ENCODE data around the gene PLXND1. TPM values are rescaled to one million over a fixed set of nuclear protein-coding genes. Genes with fewer than 3 reads are reported as not detected.
"Not testable (repeated sequence)": the region's sequence is repeated elsewhere in the genome, so short reads cannot be mapped to it uniquely, and the experiment has no call there.

PLXND1 gene, protein sequence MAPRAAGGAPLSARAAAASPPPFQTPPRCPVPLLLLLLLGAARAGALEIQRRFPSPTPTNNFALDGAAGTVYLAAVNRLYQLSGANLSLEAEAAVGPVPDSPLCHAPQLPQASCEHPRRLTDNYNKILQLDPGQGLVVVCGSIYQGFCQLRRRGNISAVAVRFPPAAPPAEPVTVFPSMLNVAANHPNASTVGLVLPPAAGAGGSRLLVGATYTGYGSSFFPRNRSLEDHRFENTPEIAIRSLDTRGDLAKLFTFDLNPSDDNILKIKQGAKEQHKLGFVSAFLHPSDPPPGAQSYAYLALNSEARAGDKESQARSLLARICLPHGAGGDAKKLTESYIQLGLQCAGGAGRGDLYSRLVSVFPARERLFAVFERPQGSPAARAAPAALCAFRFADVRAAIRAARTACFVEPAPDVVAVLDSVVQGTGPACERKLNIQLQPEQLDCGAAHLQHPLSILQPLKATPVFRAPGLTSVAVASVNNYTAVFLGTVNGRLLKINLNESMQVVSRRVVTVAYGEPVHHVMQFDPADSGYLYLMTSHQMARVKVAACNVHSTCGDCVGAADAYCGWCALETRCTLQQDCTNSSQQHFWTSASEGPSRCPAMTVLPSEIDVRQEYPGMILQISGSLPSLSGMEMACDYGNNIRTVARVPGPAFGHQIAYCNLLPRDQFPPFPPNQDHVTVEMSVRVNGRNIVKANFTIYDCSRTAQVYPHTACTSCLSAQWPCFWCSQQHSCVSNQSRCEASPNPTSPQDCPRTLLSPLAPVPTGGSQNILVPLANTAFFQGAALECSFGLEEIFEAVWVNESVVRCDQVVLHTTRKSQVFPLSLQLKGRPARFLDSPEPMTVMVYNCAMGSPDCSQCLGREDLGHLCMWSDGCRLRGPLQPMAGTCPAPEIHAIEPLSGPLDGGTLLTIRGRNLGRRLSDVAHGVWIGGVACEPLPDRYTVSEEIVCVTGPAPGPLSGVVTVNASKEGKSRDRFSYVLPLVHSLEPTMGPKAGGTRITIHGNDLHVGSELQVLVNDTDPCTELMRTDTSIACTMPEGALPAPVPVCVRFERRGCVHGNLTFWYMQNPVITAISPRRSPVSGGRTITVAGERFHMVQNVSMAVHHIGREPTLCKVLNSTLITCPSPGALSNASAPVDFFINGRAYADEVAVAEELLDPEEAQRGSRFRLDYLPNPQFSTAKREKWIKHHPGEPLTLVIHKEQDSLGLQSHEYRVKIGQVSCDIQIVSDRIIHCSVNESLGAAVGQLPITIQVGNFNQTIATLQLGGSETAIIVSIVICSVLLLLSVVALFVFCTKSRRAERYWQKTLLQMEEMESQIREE (N-terminal part only)
- total RNA-seq (2014; rRNA removed; shearing (Covaris generic)): 76.9 and 126 TPM in 2 replicates

DNA sequence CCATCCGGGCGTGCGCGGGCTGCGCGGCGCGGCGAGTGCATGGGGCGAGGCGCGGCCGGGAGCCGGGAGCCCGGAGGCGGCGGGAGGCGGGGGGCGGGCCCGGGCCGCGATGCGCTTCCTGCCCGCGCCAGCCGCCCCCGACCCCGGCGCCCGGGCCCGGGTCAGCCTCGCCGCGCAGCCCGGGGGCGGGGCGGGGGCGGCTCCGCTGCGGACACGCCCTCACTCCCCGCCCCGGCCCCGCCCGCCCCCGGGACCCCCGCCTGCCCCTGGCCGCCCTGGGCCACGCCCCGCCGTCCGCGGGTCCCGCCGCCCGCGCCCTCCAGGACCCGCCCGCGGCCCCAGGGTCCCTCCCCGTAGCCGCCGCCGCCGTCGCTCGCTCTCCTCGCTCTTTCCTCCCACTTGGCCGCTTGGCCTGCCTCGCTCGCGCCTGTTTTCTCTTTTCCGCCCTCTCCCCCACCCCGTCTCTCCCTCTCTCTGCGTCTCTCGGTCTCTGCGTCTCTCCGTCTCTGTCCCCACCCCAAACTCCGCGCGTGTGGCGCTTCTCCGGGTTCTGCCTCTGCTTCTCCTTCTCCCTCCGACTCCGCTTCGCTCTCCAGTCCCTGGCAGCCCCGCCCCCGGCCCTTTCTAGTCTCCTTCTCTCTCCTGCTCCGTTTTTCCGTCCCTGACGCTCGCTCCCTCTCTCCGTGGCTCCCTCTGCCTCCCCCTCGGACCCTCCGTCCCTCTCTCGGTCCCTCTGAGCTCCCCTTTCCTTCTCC is at the start of gene PLXND1:
Gene PLXND1 (minus strand): TSS at position 41 of the 755 bp plus-strand sequence. CDS start 37 bp downstream, at position 4.
- peak; percentile 45 for DNase-seq (ENCODE audit: low read depth)

DNA sequence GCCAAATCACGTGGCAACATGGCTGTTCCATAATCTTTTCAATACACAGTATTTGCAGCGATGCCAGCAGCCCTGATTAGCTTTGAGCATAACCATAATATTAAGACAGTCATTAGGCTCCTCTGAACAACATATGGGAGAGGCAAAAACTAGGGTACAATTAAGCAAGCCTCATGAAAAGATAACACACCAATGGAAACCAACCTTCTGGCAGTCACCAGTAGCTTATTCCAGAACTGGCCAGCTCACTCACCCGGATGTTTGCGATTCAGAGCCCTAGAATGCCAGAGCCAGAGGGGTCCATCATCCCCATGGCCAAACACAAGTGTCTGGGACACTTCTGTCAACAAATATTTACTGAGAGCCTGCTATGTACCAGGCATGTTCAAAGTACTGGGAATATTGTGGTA is 48.8 kb upstream of the PLXND1 start:
- DNase-seq (ENCODE audit: low read depth): no peak

DNA sequence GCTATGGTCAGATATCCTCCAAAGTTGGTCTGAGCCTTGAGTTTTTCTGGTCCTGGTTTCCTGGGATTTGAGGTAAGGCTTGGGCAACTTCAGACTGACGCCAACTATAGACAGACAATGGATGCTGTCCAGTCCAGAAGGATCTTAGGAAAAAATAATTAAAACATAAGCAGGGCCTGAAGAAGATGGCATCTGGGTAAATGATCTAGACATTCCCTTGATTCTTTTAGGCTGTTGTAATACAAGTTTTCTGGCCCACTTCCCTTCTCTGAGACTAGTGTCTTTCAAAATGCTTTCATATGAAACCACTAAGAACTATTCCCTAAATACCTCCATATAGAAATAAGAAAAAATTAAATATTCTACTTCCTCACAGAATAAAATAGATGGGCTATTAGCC is 47.7 kb upstream of the PLXND1 start:
- DNase-seq (ENCODE audit: low read depth): peak; percentile 52

GRCh38 chr3:129653019-129653418 is 46.5 kb upstream of the PLXND1 start:
- DNase-seq (ENCODE audit: low read depth): no peak

- peak; percentile 99 for DNase-seq (ENCODE audit: low read depth)
These were observed 45.1 kb upstream of the PLXND1 start for GRCh38 chr3:129651435-129652202.

DNA sequence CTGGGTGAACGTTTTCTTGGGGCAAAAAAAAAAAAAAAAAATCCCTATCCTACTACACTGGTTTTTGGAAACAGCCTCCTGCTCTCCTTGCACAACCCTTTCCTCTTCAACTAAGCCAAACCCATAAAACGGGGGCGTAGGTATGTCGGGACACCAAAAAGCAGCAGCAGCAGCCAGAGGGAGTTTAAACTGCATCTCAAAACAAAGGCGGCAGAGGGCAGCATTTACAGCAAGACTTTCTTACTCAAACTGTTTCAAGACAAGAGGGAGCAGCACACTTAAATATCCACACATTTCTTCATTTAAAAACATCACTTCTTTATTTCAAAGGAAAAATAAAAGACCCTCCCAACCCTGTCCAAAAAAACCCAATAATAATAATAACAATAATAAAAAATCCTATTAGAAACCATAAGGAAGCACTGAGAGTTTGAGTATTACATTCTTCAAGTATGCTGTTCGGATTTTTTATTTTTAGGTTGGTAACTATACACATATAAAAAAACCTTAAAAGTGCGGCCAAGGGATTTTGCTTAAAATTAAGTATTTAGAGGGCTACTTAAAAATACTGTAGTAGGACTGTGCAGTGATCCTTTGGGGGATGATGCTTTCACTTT is 43.9 kb upstream of the PLXND1 start:
- peak; percentile 71 for DNase-seq (ENCODE audit: low read depth)

DNA sequence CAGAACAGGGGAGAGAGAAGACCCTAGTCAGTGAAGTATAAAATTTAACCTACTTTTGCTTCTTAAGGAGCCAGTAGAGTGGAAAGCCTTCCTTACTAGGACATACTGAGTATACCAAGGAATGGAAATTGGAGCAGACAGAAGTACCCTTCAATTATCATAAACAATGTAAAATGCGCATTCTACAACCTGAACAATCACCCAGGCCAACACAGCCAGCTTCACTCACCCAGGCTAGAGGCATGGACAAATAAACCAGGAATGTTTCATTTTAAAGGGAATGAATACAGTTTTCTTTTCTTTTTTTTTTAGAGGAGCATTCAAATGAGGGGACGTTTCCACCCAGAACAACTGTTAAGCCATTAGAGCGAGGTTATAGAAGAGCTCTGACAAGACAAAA is 41.9 kb upstream of the PLXND1 start:
- no peak for DNase-seq (ENCODE audit: low read depth)

- DNase-seq (ENCODE audit: low read depth): no peak
These were observed 38.8 kb upstream of the PLXND1 start for GRCh38 chr3:129645286-129645685.

- no peak for DNase-seq (ENCODE audit: low read depth)
These were observed 38.4 kb upstream of the PLXND1 start for GRCh38 chr3:129644836-129645235.

DNA sequence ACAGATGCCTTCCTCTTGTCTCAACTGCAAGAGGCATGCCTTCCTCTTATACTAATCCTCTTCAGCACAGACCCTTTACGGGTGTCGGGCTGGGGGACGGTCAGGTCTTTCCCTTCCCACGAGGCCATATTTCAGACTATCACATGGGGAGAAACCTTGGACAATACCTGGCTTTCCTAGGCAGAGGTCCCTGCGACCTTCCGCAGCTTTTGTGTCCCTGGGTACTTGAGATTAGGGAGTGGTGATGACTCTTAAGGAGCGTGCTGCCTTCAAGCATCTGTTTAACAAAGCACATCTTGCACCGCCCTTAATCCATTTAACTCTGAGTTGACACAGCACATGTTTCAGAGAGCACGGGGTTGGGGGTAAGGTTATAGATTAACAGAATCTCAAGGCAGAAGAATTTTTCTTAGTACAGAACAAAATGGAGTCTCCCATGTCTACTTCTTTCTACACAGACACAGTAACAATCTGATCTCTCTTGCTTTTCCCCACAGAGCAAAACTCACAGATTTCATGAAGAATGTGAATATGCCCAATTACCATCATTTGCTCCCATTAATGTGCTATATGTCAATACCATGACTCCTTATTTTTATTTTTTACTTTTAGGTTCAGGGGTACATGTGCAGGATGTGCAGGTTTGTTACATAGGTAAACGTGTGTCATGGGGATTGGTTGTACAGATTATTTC is 35.2 kb upstream of the PLXND1 start:
- DNase-seq (ENCODE audit: low read depth): not testable (repeated sequence)

DNA sequence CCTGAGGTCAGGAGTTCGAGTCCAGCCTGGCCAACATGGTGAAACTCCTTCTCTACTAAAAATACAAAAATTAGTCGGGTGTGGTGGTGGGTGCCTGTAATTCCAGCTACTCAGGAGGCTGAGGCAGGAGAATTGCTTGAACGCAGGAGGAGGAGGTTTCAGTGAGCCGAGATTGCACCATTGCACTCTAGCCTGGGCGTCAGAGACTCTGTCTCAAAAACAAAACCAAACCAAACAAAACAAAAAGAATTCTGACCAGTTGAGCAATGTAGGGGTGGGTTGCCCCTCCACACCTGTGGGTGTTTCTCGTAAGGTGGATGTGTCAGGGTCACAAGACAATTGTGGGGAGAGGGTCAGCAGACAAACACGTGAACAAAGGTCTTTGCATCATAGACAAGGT is 34.5 kb upstream of the PLXND1 start:
- not testable (repeated sequence) for DNase-seq (ENCODE audit: low read depth)

DNA sequence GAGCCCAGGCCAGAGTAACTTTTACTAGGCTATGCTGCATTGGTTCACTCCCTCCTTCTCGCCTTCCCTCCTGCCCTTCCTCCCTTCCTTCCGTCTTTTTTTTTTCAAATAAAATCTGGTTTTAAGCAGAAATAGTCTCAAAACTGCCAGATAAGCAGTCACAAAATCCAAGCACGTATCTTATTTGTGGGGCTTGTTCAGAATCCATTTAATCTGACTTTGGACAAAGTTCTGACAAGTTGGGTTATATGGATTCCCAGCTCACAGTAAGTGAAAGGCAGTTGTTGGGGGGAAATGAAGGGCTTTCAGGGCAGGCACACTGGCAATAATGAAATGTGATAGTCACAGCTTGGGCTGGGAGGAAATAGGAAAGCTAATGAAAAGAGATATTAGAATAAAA is 32.0 kb upstream of the PLXND1 start:
- no peak for DNase-seq (ENCODE audit: low read depth)

DNA sequence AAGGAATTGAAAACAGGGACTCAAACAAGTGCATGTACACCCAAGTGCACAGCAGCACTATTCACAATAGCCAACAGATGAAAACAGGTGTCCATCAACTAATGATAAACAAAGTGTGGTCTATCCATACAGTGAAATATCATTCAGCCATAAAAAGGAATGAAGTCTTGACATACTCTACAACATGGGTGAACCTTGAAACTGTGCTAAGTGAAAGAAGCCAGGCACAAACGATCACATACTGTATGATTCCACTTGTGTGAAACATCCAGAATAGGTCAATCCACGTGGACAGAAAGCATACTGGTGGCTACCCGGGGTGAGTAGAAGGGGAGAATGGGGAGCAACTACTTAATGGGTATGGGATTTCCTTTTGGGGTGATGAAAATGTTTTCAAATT is 29.6 kb upstream of the PLXND1 start:
- DNase-seq (ENCODE audit: low read depth): no peak

- no peak for DNase-seq (ENCODE audit: low read depth)
These were observed 29.2 kb upstream of the PLXND1 start for GRCh38 chr3:129635656-129636055.

- no peak for DNase-seq (ENCODE audit: low read depth)
These were observed 27.4 kb upstream of the PLXND1 start for GRCh38 chr3:129633751-129634481.

DNA sequence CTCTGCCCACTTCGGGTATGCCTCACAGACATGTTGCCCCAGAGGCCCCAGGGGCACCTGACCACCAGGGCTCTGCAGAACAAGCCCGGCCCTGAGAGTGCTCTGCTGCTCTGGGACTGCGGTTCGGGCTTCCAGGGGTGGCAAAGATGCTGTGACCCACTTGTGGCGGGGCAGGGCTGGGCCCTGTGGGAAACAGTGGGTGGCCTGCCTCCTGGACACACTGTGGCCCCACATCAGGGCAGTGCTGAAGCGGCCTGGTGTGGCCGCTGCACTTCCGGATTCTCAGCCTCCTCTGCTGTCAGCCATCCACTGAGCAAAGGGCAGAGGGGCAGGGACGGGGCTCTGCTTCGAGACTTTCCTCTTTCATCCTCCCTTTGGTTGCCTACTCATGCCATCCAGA is 26.5 kb upstream of the PLXND1 start:
- no peak for DNase-seq (ENCODE audit: low read depth)

- no peak for DNase-seq (ENCODE audit: low read depth)
These were observed 26.1 kb upstream of the PLXND1 start for GRCh38 chr3:129632556-129632955.

DNA sequence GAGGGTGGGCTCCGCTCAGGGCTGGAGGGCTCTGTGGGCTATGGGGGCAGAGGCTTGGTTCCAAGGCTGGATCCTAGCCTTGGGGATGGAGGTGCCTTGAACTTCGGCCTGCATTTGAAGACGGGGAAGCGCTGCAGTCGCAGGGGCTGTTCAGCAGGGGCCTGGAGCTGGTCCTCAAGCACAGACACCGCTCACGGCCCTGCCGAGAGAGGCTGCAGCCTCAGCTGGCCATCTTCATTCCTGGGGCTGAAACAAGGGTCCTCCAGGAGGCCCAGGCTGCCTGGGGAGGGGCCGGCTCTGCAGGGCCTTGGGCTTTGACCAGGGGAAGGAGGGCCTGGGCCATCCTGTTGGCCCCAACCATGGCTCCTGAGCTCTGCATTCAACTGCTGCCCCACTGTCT is 25.6 kb upstream of the PLXND1 start:
- DNase-seq (ENCODE audit: low read depth): no peak
